WERI-Rb-1 (cell line): Measurements from ENCODE around the gene USP16.
"Not testable (repeated sequence)": the region's sequence is repeated elsewhere in the genome, so short reads cannot be mapped to it uniquely, and the experiment has no call there.

ENCODE experiments used
- DNase-seq: peaks from one replicate; pipeline ENCODE4 v3.0.0-alpha.2; 2020
- H3K27ac ChIP-seq: fragments of 250-450 bp; sonication (Bioruptor Pico); 2 replicates; pipeline ENCODE4 v1.5.1; 2020; ENCODE audit warnings: mild to moderate bottlenecking, moderate library complexity
- H3K27me3 ChIP-seq: fragments of 250-450 bp; sonication (Bioruptor Pico); 2 replicates; pipeline ENCODE4 v1.5.1; 2021; ENCODE audit warnings: mild to moderate bottlenecking, low read depth, moderate library complexity; ENCODE audit not compliant: insufficient read depth, severe bottlenecking
- H3K36me3 ChIP-seq: fragments of 250-450 bp; sonication (Bioruptor Pico); 2 replicates; pipeline ENCODE4 v1.5.1; 2020; ENCODE audit warnings: mild to moderate bottlenecking, moderate library complexity
- H3K4me3 ChIP-seq: 2 replicates; pipeline ENCODE4 v1.5.1; 2011; ENCODE audit warnings: low read depth, mild to moderate bottlenecking, control low read depth, low read length
- H3K9me3 ChIP-seq: fragments of 250-450 bp; sonication (Bioruptor Pico); 2 replicates; pipeline ENCODE4 v1.5.1; 2021; ENCODE audit warnings: mild to moderate bottlenecking, moderate library complexity; ENCODE audit not compliant: severe bottlenecking
- TF ChIP-seq, protein P1 (sequence below): IDR thresholded peaks from 2 replicates; pipeline ENCODE4 v1.5.1; 2011; ENCODE audit warnings: low read depth, mild to moderate bottlenecking, control low read depth, inconsistent platforms, low read length

The USP16 gene

GRCh38 chr21:29074783-29075182 is 50.3 kb downstream of the USP16 start:
- no peaks in the 10 kb centered on the region for H3K27me3 ChIP-seq
- no peak for DNase-seq
- H3K27ac ChIP-seq: no peak overlapping the region
- H3K4me3 ChIP-seq: no peak overlapping the region
- H3K36me3 ChIP-seq: peaks cover 31% of the 10 kb centered on the region
- H3K9me3 ChIP-seq: no peaks in the 10 kb centered on the region
- TF ChIP-seq, protein P1, sequence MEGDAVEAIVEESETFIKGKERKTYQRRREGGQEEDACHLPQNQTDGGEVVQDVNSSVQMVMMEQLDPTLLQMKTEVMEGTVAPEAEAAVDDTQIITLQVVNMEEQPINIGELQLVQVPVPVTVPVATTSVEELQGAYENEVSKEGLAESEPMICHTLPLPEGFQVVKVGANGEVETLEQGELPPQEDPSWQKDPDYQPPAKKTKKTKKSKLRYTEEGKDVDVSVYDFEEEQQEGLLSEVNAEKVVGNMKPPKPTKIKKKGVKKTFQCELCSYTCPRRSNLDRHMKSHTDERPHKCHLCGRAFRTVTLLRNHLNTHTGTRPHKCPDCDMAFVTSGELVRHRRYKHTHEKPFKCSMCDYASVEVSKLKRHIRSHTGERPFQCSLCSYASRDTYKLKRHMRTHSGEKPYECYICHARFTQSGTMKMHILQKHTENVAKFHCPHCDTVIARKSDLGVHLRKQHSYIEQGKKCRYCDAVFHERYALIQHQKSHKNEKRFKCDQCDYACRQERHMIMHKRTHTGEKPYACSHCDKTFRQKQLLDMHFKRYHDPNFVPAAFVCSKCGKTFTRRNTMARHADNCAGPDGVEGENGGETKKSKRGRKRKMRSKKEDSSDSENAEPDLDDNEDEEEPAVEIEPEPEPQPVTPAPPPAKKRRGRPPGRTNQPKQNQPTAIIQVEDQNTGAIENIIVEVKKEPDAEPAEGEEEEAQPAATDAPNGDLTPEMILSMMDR: no peak

DNA sequence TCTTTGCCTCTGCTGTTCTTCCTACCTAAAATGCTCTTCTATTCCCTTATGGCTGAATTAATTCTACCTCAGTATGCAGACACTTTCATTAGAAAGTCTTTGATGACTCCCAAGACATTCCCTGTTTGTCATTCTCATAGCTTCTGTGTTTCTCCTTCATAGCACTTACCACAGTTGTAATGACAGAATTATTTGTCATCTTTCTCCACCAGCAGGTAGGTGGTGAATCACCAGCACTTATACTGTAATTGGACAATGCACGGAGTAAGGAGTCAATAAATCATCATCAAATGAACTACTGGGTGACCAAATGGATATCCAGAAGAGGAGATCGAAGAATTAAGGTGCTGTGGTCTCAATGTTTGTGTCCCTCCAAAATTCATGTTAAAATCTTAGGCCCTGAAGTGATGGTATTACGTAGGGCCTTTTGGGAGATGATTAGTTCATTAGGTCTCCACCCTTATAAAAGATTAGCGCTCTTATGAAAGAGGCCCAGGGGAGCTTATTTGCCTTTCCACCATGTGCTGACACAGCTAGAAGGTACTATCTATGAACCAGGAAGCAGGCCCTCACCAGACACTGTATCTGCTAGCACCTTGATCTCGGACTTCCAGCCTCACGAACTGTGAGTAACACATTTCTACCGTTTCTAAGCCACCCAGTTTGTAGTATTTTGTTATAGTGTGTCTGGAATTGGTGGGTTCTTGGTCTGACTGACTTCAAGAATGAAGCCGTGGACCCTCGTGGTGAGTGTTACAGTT is 51.4 kb downstream of the USP16 start:
- Histone ChIP-seq H3K4me3 (no peak overlapping the region), H3K27ac (no peak overlapping the region), H3K9me3 (no peaks in the 10 kb centered on the region), H3K36me3 (peaks cover 20% of the 10 kb centered on the region), H3K27me3 (no peaks in the 10 kb centered on the region)
- no peak for DNase-seq
- TF ChIP-seq, protein P1: no peak

- not testable (repeated sequence) for H3K27me3 ChIP-seq, H3K9me3 ChIP-seq
- Histone ChIP-seq H3K4me3 (peak overlapping the region; percentile 45), H3K27ac (peak overlapping the region; percentile 82), H3K36me3 (peaks cover 14% of the 10 kb centered on the region)
- DNase-seq: peak; percentile 72
These were observed 52.5 kb downstream of the USP16 start for GRCh38 chr21:29076731-29077640.

- H3K9me3 ChIP-seq: no peaks in the 10 kb centered on the region
- peak overlapping the region; percentile 45 for H3K4me3 ChIP-seq
- peak overlapping the region; percentile 82 for H3K27ac ChIP-seq
- peak; percentile 38 for DNase-seq
- TF ChIP-seq, protein P1: no peak
- H3K36me3 ChIP-seq: peaks cover 7% of the 10 kb centered on the region
- no peaks in the 10 kb centered on the region for H3K27me3 ChIP-seq
These were observed 53.2 kb downstream of the USP16 start for GRCh38 chr21:29077651-29078090.

- Histone ChIP-seq H3K27ac (no peak overlapping the region), H3K4me3 (no peak overlapping the region), H3K36me3 (no peaks in the 10 kb centered on the region), H3K27me3 (no peaks in the 10 kb centered on the region), H3K9me3 (no peaks in the 10 kb centered on the region)
- TF ChIP-seq, protein P1: no peak
- DNase-seq: no peak
These were observed 54.6 kb downstream of the USP16 start for GRCh38 chr21:29078869-29079767.
